HL-60 (cell line): ENCODE measurements around the gene LIME1.

Source experiments
- DNase-seq, 2 experiments: peaks; one replicate each; pipeline ENCODE4 v3.0.0-alpha.2; 2010 to 2020; ENCODE audit warnings: low read depth in 1 of 2, low spot score in 1 of 2
- H3K27ac ChIP-seq: fragments of 250-450 bp; sonication (Bioruptor Pico); replicated peaks from 2 replicates; pipeline ENCODE4 v1.5.1; 2020; ENCODE audit warnings: mild to moderate bottlenecking, moderate library complexity
- H3K27me3 ChIP-seq: fragments of 250-450 bp; sonication (Bioruptor Pico); 2 replicates; pipeline ENCODE4 v1.5.1; 2021; ENCODE audit warnings: mild to moderate bottlenecking, moderate library complexity; ENCODE audit not compliant: insufficient read depth, poor library complexity, severe bottlenecking
- H3K4me3 ChIP-seq: replicated peaks from 2 replicates; pipeline ENCODE4 v1.5.1; 2011; ENCODE audit warnings: mild to moderate bottlenecking, control low read depth, low read length; ENCODE audit not compliant: insufficient read depth
- GABPA ChIP-seq: IDR thresholded peaks from 2 replicates; pipeline ENCODE4 v1.6.1; 2012; ENCODE audit warnings: low read depth
- POLR2AphosphoS5 ChIP-seq: IDR thresholded peaks from 2 replicates; pipeline ENCODE4 v1.6.1; 2012; ENCODE audit warnings: low read depth
- SPI1 ChIP-seq: IDR thresholded peaks from 2 replicates; pipeline ENCODE4 v1.6.1; 2012; ENCODE audit warnings: low read depth, mild to moderate bottlenecking, borderline replicate concordance
- TF ChIP-seq, protein P1 (sequence below): IDR thresholded peaks from 2 replicates; pipeline ENCODE4 v1.6.1; 2012; ENCODE audit warnings: low read depth; ENCODE audit not compliant: insufficient replicate concordance
- TF ChIP-seq, protein P2 (sequence below): IDR thresholded peaks from one replicate; pipeline ENCODE4 v1.5.1; 2011; ENCODE audit warnings: low read length, control low read depth, inconsistent platforms; ENCODE audit not compliant: insufficient read depth

Gene LIME1

DNA sequence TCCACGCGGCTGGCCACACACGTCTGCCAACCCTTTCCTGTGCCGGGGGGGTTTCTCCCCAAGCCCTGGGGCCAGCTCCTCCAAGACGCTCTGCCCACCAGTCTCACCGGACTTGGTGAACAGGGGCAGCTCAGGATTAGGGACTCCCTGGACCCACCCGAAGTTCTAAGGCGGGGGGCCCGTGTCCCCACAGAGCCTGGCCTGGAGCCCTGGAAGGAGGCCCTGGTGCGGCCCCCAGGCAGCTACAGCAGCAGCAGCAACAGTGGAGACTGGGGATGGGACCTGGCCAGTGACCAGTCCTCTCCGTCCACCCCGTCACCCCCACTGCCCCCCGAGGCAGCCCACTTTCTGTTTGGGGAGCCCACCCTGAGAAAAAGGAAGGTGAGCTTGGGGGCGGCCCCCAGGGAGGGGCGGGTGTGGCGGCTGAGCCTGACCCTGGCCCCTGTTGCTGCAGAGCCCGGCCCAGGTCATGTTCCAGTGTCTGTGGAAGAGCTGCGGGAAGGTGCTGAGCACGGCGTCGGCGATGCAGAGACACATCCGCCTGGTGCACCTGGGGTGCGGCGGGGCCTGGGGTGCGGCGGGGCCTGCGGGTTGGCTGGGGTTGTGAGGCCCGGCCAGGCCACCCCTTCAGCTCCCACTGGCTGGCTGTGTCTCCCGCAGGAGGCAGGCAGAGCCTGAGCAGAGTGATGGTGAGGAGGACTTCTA, 5.4 kb downstream of the LIME1 start:
- Histone ChIP-seq H3K4me3 (peak overlapping the region; percentile 67), H3K27ac (peak overlapping the region; percentile 81)
- DNase-seq: no peak

DNA sequence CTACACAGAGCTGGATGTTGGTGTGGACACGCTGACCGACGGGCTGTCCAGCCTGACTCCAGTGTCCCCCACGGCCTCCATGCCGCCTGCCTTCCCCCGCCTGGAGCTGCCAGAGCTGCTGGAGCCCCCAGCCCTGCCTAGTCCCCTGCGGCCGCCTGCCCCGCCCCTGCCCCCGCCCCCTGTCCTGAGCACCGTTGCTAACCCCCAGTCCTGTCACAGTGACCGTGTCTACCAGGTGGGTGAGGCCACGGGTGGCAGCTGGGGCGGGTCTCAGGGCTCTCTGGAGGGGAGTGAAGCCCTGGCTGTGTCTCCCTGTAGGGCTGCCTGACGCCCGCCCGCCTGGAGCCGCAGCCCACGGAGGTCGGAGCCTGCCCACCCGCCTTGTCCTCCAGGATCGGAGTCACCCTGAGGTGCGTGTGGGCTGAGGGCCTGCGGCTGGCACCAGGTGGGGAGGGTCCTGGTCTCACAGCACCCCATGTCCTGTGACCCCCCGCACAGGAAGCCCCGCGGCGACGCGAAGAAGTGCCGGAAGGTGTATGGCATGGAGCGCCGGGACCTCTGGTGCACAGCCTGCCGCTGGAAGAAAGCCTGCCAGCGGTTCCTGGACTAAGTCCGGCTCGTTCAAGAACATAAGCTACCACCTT, 6.0 kb downstream of the LIME1 start:
- H3K27me3 ChIP-seq: no peaks in the 10 kb centered on the region
- no peak for DNase-seq
- no peak overlapping the region for H3K4me3 ChIP-seq
- TF ChIP-seq GABPA (no peak), POLR2AphosphoS5 (no peak), SPI1 (no peak)
- TF ChIP-seq, protein P1, sequence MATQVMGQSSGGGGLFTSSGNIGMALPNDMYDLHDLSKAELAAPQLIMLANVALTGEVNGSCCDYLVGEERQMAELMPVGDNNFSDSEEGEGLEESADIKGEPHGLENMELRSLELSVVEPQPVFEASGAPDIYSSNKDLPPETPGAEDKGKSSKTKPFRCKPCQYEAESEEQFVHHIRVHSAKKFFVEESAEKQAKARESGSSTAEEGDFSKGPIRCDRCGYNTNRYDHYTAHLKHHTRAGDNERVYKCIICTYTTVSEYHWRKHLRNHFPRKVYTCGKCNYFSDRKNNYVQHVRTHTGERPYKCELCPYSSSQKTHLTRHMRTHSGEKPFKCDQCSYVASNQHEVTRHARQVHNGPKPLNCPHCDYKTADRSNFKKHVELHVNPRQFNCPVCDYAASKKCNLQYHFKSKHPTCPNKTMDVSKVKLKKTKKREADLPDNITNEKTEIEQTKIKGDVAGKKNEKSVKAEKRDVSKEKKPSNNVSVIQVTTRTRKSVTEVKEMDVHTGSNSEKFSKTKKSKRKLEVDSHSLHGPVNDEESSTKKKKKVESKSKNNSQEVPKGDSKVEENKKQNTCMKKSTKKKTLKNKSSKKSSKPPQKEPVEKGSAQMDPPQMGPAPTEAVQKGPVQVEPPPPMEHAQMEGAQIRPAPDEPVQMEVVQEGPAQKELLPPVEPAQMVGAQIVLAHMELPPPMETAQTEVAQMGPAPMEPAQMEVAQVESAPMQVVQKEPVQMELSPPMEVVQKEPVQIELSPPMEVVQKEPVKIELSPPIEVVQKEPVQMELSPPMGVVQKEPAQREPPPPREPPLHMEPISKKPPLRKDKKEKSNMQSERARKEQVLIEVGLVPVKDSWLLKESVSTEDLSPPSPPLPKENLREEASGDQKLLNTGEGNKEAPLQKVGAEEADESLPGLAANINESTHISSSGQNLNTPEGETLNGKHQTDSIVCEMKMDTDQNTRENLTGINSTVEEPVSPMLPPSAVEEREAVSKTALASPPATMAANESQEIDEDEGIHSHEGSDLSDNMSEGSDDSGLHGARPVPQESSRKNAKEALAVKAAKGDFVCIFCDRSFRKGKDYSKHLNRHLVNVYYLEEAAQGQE: no peak
- TF ChIP-seq, protein P2, sequence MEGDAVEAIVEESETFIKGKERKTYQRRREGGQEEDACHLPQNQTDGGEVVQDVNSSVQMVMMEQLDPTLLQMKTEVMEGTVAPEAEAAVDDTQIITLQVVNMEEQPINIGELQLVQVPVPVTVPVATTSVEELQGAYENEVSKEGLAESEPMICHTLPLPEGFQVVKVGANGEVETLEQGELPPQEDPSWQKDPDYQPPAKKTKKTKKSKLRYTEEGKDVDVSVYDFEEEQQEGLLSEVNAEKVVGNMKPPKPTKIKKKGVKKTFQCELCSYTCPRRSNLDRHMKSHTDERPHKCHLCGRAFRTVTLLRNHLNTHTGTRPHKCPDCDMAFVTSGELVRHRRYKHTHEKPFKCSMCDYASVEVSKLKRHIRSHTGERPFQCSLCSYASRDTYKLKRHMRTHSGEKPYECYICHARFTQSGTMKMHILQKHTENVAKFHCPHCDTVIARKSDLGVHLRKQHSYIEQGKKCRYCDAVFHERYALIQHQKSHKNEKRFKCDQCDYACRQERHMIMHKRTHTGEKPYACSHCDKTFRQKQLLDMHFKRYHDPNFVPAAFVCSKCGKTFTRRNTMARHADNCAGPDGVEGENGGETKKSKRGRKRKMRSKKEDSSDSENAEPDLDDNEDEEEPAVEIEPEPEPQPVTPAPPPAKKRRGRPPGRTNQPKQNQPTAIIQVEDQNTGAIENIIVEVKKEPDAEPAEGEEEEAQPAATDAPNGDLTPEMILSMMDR: no peak
- H3K27ac ChIP-seq: no peak overlapping the region; the same call in 1 of the 2 replicates

More for the DNA sequence above, 5.4 kb downstream of the LIME1 start:
- TF ChIP-seq SPI1 (no peak), POLR2AphosphoS5 (no peak), GABPA (no peak)
- TF ChIP-seq, protein P1: no peak
- TF ChIP-seq, protein P2: no peak
- H3K27me3 ChIP-seq: no peaks in the 10 kb centered on the region

DNA sequence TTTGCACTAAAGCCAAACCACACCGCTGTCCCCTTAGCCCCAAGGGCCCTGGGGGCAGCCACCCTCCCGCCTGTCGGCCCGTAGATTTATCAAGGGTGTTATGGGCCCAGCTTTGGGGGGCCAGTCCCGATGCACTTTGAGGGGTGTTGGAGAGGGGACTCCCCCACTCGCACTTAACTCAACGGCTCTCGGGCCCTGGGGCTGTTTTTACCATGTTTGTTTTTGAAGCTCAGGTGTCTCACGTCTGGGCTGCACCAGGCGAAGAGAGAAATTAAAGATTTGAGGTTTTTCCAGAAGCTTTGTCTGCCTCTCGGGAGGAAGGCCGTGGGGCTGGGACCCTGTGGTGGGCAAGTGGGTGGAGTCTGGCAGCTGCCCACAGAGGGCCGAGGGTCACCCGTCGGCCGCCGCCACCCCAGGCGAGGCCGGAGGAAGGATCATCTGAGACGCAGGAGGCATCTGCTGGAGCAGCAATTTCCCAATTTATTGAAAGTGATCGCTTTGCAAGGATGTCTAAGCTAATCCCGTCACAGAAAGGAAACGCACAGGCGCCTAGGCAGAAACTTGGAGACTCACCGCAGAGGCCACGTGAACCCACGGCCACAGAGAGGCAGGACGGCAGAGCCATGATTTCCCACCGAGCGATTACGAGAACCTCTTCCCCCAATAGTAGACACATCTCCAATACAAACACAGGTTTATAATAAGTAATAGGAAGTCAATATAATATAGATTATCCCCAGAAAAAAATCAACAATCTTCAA, 6.9 kb downstream of the LIME1 start:
- H3K27me3 ChIP-seq: no peaks in the 10 kb centered on the region
- no peak for DNase-seq
- TF ChIP-seq POLR2AphosphoS5 (no peak), GABPA (no peak), SPI1 (no peak)
- TF ChIP-seq, protein P1: no peak
- TF ChIP-seq, protein P2: no peak
- no peak overlapping the region for H3K27ac ChIP-seq
- H3K4me3 ChIP-seq: no peak overlapping the region
